Activated CD8-positive, alpha-beta T cell treated with anti-CD3 and anti-CD28 coated beads, Interleukin-2, amount 10 ng/mL, durations not matched to agents 7 days and 5 days (primary cell): ENCODE results near the gene ESYT1. TPM values are rescaled to one million over a fixed set of nuclear protein-coding genes. Genes with fewer than 3 reads are reported as not detected.
A peak's percentile ranks its signal among the peaks of the same experiment; 100 is the strongest.

ENCODE experiments used
- ATAC-seq: fragments of 150-1000 bp; cut with Tn5 transposase; one replicate; pipeline ENCODE4 v1.10.0; 2021; ENCODE audit warnings: moderate library complexity
- CTCF ChIA-PET: fragments of 350-600 bp; sonication (Branson Sonifier 250); formaldehyde crosslinking; loops from one replicate; lab custom pipeline; 2021; ENCODE audit warnings: antibody characterized with exemption; lab: Charles Lee
- POLR2A ChIA-PET: fragments of 350-600 bp; sonication (Branson Sonifier 250); formaldehyde crosslinking; loops from one replicate; lab custom pipeline; 2021; ENCODE audit warnings: antibody characterized with exemption; lab: Charles Lee
- DNase-seq: peaks from one replicate; pipeline ENCODE4 v3.0.0-alpha.2; 2020
- H3K27ac Mint-ChIP-seq: one replicate; pipeline ENCODE4 v1.8.0; 2021; ENCODE audit warnings: mild to moderate bottlenecking, mixed read lengths
- H3K27me3 Mint-ChIP-seq: one replicate; pipeline ENCODE4 v1.8.0; 2021; ENCODE audit warnings: low read depth, mixed read lengths
- H3K36me3 Mint-ChIP-seq: one replicate; pipeline ENCODE4 v1.8.0; 2021; ENCODE audit warnings: low read depth, mixed read lengths
- H3K4me1 Mint-ChIP-seq: one replicate; pipeline ENCODE4 v1.8.0; 2021; ENCODE audit warnings: low read depth, mixed read lengths
- H3K4me3 Mint-ChIP-seq: one replicate; pipeline ENCODE4 v1.8.0; 2021; ENCODE audit warnings: mild to moderate bottlenecking, mixed read lengths
- H3K9me3 Mint-ChIP-seq: one replicate; pipeline ENCODE4 v1.8.0; 2022; ENCODE audit warnings: mixed read lengths; ENCODE audit not compliant: insufficient read depth
- total RNA-seq, 2 experiments: library from RNA; stranded (reverse); gene quantifications; one replicate each; pipeline ENCODE4 v1.2.3, GENCODE V29; 2021

ESYT1 gene
- total RNA-seq, 2 experiments from 2014 or later = 317 to 333 TPM

- H3K27me3 Mint-ChIP-seq = no peaks in the 10 kb centered on the region
- peaks cover 76% of the 10 kb centered on the region for H3K4me1 Mint-ChIP-seq
- H3K36me3 Mint-ChIP-seq = peaks cover 54% of the 10 kb centered on the region
- ChIA-PET POLR2A (interaction anchor here (0.8 to 8.7 kb wide), 18 partner anchors 8 to 299 kb away, joined by 3 to 77 read pairs (median 6); partner anchors contain the start of genes DNAJC14, MYL6, MYL6B and PA2G4), CTCF (interaction anchor here (1.2 to 9.3 kb wide), 14 partner anchors 10 to 507 kb away, joined by 4 to 148 read pairs (median 10); partner anchors contain the start of genes ERBB3, MYL6, MYL6B and PA2G4)
- peak overlapping the region; percentile 91 for H3K27ac Mint-ChIP-seq
- ATAC-seq (no peak), DNase-seq (no peak)
- no peaks in the 10 kb centered on the region for H3K9me3 Mint-ChIP-seq
- H3K4me3 Mint-ChIP-seq = peak overlapping the region; percentile 88
Observed at GRCh38 chr12:56128670-56129205, 671 bp downstream of the ESYT1 start.

- no peaks in the 10 kb centered on the region for H3K9me3 Mint-ChIP-seq
- POLR2A ChIA-PET = interaction anchor here (0.7 to 8.7 kb wide), 14 partner anchors 9 to 204 kb away, joined by 3 to 77 read pairs (median 6); partner anchors contain the start of genes MYL6, MYL6B, PA2G4 and PAN2
- H3K36me3 Mint-ChIP-seq = peaks cover 59% of the 10 kb centered on the region
- ATAC-seq (peak; percentile 50), DNase-seq (peak; percentile 91)
- peaks cover 75% of the 10 kb centered on the region for H3K4me1 Mint-ChIP-seq
- H3K27me3 Mint-ChIP-seq = no peaks in the 10 kb centered on the region
- peak overlapping the region; percentile 91 for H3K27ac Mint-ChIP-seq
- CTCF ChIA-PET = interaction anchor here (1.0 to 9.3 kb wide), 6 partner anchors 9 to 391 kb away, joined by 3 to 148 read pairs (median 8); partner anchors contain the start of genes MYL6B, PA2G4 and SMARCC2
- peak overlapping the region; percentile 88 for H3K4me3 Mint-ChIP-seq
Observed at GRCh38 chr12:56129206-56129941, 1.3 kb downstream of the ESYT1 start.

GRCh38 chr12:56129942-56130495, 2.0 kb downstream of the ESYT1 start:
- Mint-ChIP-seq H3K4me3 (peak overlapping the region; percentile 88), H3K4me1 (peaks cover 69% of the 10 kb centered on the region), H3K36me3 (peaks cover 59% of the 10 kb centered on the region), H3K27me3 (no peaks in the 10 kb centered on the region), H3K9me3 (no peaks in the 10 kb centered on the region), H3K27ac (peak overlapping the region; percentile 91)
- DNase-seq = no peak
- ATAC-seq = no peak
- CTCF ChIA-PET = interaction anchor here (1.0 to 9.3 kb wide), 4 partner anchors 11 to 391 kb away, joined by 3 to 148 read pairs (median 5); partner anchors contain the start of genes MYL6B, SMARCC2 and ZC3H10
- POLR2A ChIA-PET = interaction anchor here (0.7 to 8.7 kb wide), 7 partner anchors 8 to 36 kb away, joined by 3 to 77 read pairs (median 23); partner anchors contain the start of genes MYL6, MYL6B, RPL41 and ZC3H10

GRCh38 chr12:56130876-56131275, 2.8 kb downstream of the ESYT1 start:
- ChIA-PET CTCF (interaction anchor here (1.4 to 9.3 kb wide), 2 partner anchors 12 to 59 kb away, joined by 4 to 148 read pairs; partner anchors contain the start of genes SMARCC2 and ZC3H10), POLR2A (interaction anchor here (1.0 to 8.7 kb wide), 2 partner anchors 30 to 35 kb away, joined by 4 to 77 read pairs; partner anchors contain the start of gene MYL6)
- no peaks in the 10 kb centered on the region for H3K9me3 Mint-ChIP-seq
- peak overlapping the region; percentile 91 for H3K27ac Mint-ChIP-seq
- H3K36me3 Mint-ChIP-seq = peaks cover 65% of the 10 kb centered on the region
- DNase-seq (no peak), ATAC-seq (no peak)
- H3K4me3 Mint-ChIP-seq = peak overlapping the region; percentile 88
- H3K27me3 Mint-ChIP-seq = no peaks in the 10 kb centered on the region
- peaks cover 63% of the 10 kb centered on the region for H3K4me1 Mint-ChIP-seq

GRCh38 chr12:56134897-56135296, 6.8 kb downstream of the ESYT1 start:
- no peak for DNase-seq
- CTCF ChIA-PET = interaction anchor here (0.6 kb wide), 1 partner anchor 175 kb away, joined by 3 read pairs; no protein-coding TSS in a partner anchor
- no peak overlapping the region for H3K4me3 Mint-ChIP-seq
- no peaks in the 10 kb centered on the region for H3K9me3 Mint-ChIP-seq
- peaks cover 87% of the 10 kb centered on the region for H3K36me3 Mint-ChIP-seq
- no peak overlapping the region for H3K27ac Mint-ChIP-seq
- ATAC-seq = no peak
- peaks cover 77% of the 10 kb centered on the region for H3K4me1 Mint-ChIP-seq
- H3K27me3 Mint-ChIP-seq = no peaks in the 10 kb centered on the region
- POLR2A ChIA-PET = no interaction called here

GRCh38 chr12:56137853-56138571, 9.9 kb downstream of the ESYT1 start:
- CTCF ChIA-PET = interaction anchor here (0.6 to 2.5 kb wide), 5 partner anchors 10 to 130 kb away, joined by 3 to 13 read pairs (median 8); partner anchors contain the start of genes ESYT1, MYL6B, SMARCC2 and ZC3H10
- no peaks in the 10 kb centered on the region for H3K9me3 Mint-ChIP-seq
- H3K27me3 Mint-ChIP-seq = no peaks in the 10 kb centered on the region

GRCh38 chr12:56141946-56142784, 14.1 kb downstream of the ESYT1 start:
- ChIA-PET CTCF (interaction anchor here (0.6 to 1.9 kb wide), 4 partner anchors 10 to 229 kb away, joined by 3 to 7 read pairs (median 4); partner anchors contain the start of genes ESYT1 and MYL6B), POLR2A (interaction anchor here (0.7 to 4.1 kb wide), 4 partner anchors 10 to 24 kb away, joined by 3 to 30 read pairs (median 5); partner anchors contain the start of genes ESYT1, MYL6B and ZC3H10)
- Mint-ChIP-seq H3K27me3 (no peaks in the 10 kb centered on the region), H3K4me3 (no peak overlapping the region), H3K36me3 (peaks cover 74% of the 10 kb centered on the region), H3K9me3 (no peaks in the 10 kb centered on the region), H3K27ac (peak overlapping the region; percentile 68), H3K4me1 (peaks cover 58% of the 10 kb centered on the region)
- ATAC-seq (no peak), DNase-seq (no peak)

More at GRCh38 chr12:56137853-56138571, 9.9 kb downstream of the ESYT1 start:
- peaks cover 71% of the 10 kb centered on the region for H3K4me1 Mint-ChIP-seq
- ATAC-seq (peak; percentile 14), DNase-seq (no peak)
- peak overlapping the region; percentile 83 for H3K27ac Mint-ChIP-seq
- H3K36me3 Mint-ChIP-seq = peaks cover 81% of the 10 kb centered on the region
- POLR2A ChIA-PET = interaction anchor here (0.6 to 2.0 kb wide), 9 partner anchors 8 to 57 kb away, joined by 3 to 8 read pairs (median 4); partner anchors contain the start of genes ESYT1 and ZC3H10
- H3K4me3 Mint-ChIP-seq = no peak overlapping the region

GRCh38 chr12:56143217-56143616, 15.2 kb downstream of the ESYT1 start:
- ChIA-PET POLR2A (interaction anchor here (1.1 to 4.1 kb wide), 4 partner anchors 9 to 16 kb away, joined by 3 to 30 read pairs (median 6); partner anchors contain the start of genes ESYT1 and MYL6B), CTCF (interaction anchor here (1.0 to 1.9 kb wide), 4 partner anchors 9 to 46 kb away, joined by 6 to 7 read pairs (median 6); partner anchors contain the start of genes ESYT1, MYL6B, SMARCC2 and ZC3H10)
- Mint-ChIP-seq H3K4me3 (no peak overlapping the region), H3K27me3 (no peaks in the 10 kb centered on the region), H3K27ac (peak overlapping the region; percentile 68), H3K36me3 (peaks cover 63% of the 10 kb centered on the region), H3K9me3 (no peaks in the 10 kb centered on the region), H3K4me1 (peaks cover 47% of the 10 kb centered on the region)
- no peak for DNase-seq
- ATAC-seq = no peak

GRCh38 chr12:56143870-56144269, 15.8 kb downstream of the ESYT1 start:
- H3K9me3 Mint-ChIP-seq = no peaks in the 10 kb centered on the region
- no peaks in the 10 kb centered on the region for H3K27me3 Mint-ChIP-seq
- POLR2A ChIA-PET = interaction anchor here (0.6 to 4.1 kb wide), 5 partner anchors 11 to 18 kb away, joined by 3 to 30 read pairs (median 4); partner anchors contain the start of genes ESYT1 and MYL6
- no peak overlapping the region for H3K4me3 Mint-ChIP-seq
- CTCF ChIA-PET = interaction anchor here (0.8 to 1.3 kb wide), 3 partner anchors 25 to 79 kb away, joined by 3 to 6 read pairs (median 6); partner anchors contain the start of genes SMARCC2 and ZC3H10
- peaks cover 57% of the 10 kb centered on the region for H3K36me3 Mint-ChIP-seq
- ATAC-seq (no peak), DNase-seq (no peak)
- peaks cover 41% of the 10 kb centered on the region for H3K4me1 Mint-ChIP-seq
- H3K27ac Mint-ChIP-seq = peak overlapping the region; percentile 68
